Mammary epithelial cell (primary cell): ENCODE results near the gene IP6K3.

Experiments used
- EZH2 ChIP-seq: IDR thresholded peaks from 2 replicates; pipeline ENCODE4 v1.6.1; 2012; ENCODE audit warnings: low read length, inconsistent platforms, borderline replicate concordance
- TF ChIP-seq, protein P1 (sequence below), 2 donors: IDR thresholded peaks in 1 of 2; conservative IDR thresholded peaks in 1 of 2; 2 replicates each; pipeline ENCODE4 v1.5.1; 2011 to 2012; ENCODE audit warnings: inconsistent platforms in 2 of 2, low read length in 2 of 2, mild to moderate bottlenecking in 2 of 2, control low read depth in 1 of 2, low read depth in 1 of 2; ENCODE audit not compliant: insufficient read depth in 1 of 2; ENCODE audit errors: extremely low read depth in 1 of 2

DNA sequence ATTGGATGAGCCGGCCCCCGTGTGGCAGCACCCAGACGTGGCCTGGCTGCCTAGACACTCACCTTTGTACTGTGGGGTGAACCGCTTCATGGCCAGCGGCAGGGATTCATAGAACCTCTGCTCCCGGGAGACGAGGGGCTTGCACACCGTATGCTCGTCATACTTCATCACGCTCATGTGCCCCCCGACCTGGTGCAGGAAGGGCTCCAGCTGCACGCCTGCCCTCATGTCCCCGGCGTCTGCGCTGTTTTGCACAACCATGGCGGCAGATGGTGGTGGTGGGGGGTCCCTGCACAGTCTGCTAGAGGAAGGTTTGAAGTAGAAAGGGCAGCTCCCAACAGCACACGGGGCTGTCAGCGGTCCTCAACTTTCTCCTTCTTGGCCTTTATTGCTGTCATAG is 11.5 kb downstream of the IP6K3 start:
- TF ChIP-seq, protein P1, sequence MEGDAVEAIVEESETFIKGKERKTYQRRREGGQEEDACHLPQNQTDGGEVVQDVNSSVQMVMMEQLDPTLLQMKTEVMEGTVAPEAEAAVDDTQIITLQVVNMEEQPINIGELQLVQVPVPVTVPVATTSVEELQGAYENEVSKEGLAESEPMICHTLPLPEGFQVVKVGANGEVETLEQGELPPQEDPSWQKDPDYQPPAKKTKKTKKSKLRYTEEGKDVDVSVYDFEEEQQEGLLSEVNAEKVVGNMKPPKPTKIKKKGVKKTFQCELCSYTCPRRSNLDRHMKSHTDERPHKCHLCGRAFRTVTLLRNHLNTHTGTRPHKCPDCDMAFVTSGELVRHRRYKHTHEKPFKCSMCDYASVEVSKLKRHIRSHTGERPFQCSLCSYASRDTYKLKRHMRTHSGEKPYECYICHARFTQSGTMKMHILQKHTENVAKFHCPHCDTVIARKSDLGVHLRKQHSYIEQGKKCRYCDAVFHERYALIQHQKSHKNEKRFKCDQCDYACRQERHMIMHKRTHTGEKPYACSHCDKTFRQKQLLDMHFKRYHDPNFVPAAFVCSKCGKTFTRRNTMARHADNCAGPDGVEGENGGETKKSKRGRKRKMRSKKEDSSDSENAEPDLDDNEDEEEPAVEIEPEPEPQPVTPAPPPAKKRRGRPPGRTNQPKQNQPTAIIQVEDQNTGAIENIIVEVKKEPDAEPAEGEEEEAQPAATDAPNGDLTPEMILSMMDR (conservative IDR thresholded peaks at IDR 0.05 in 1 of 2, IDR thresholded peaks at IDR 0.05 in 1 of 2; ENCODE audit: extremely low read depth in 1 of 2, insufficient read depth in 1 of 2, low read depth in 1 of 2, low read length in 2 of 2), result no peak
- TF ChIP-seq EZH2, result no peak
